GM21526 (cell line): ENCODE measurements around the gene YDJC.
"Not testable (repeated sequence)": the region's sequence is repeated elsewhere in the genome, so short reads cannot be mapped to it uniquely, and the experiment has no call there.

Experiments used
- ATAC-seq: cut with Tn5 transposase; IDR thresholded peaks from one replicate; pipeline ENCODE4 v1.9.1; 2021; ENCODE audit warnings: moderate library complexity; ENCODE audit not compliant: unreplicated experiment, low FRiP score

The YDJC gene

GRCh38 chr22:21652010-21652546, 22.3 kb upstream of the YDJC start:
- ATAC-seq = peak; percentile 74

GRCh38 chr22:21651521-21652009, 21.7 kb upstream of the YDJC start:
- no peak for ATAC-seq

- no peak for ATAC-seq
These were observed 21.1 kb upstream of the YDJC start for GRCh38 chr22:21650823-21651520.

- no peak for ATAC-seq
These were observed 20.5 kb upstream of the YDJC start for GRCh38 chr22:21650280-21650679.

GRCh38 chr22:21646608-21647590, 17.1 kb upstream of the YDJC start:
- ATAC-seq = no peak

- not testable (repeated sequence) for ATAC-seq
These were observed 15.7 kb upstream of the YDJC start for GRCh38 chr22:21645513-21645912.

- ATAC-seq = no peak
These were observed 13.9 kb upstream of the YDJC start for GRCh38 chr22:21643533-21644357.

- ATAC-seq = no peak
These were observed 13.0 kb upstream of the YDJC start for GRCh38 chr22:21642584-21643448.

- peak; percentile 87 for ATAC-seq
These were observed 12.2 kb upstream of the YDJC start, which contains the start of gene SDF2L1 for GRCh38 chr22:21641789-21642583. SDF2L1 (plus strand) TSS chr22:21642302; CDS start chr22:21642337, 35 bp downstream.

GRCh38 chr22:21641417-21641788, 11.6 kb upstream of the YDJC start:
- ATAC-seq = no peak

- no peak for ATAC-seq
These were observed 11.0 kb upstream of the YDJC start for GRCh38 chr22:21640810-21641209.

GRCh38 chr22:21639359-21639758, 9.5 kb upstream of the YDJC start:
- ATAC-seq = no peak

- not testable (repeated sequence) for ATAC-seq
These were observed 7.6 kb upstream of the YDJC start for GRCh38 chr22:21637450-21637849.

- ATAC-seq = no peak
These were observed 6.9 kb upstream of the YDJC start for GRCh38 chr22:21636629-21637218.

GRCh38 chr22:21635771-21636510, 6.1 kb upstream of the YDJC start:
- ATAC-seq = no peak

GRCh38 chr22:21634844-21635243, 5.0 kb upstream of the YDJC start:
- no peak for ATAC-seq

- no peak for ATAC-seq
These were observed 4.3 kb upstream of the YDJC start for GRCh38 chr22:21634081-21634480.
